ENCODE results near the gene TNFAIP8. TPM values are rescaled to one million over a fixed set of nuclear protein-coding genes. Genes with fewer than 3 reads are reported as not detected.

The TNFAIP8 gene
- total and polyA plus RNA-seq, 8 donors, result 1.2 to 37.1 (median 11.5) TPM

GRCh38 chr5:119366540-119366881 lies 10.7 kb downstream of the TNFAIP8 start:
- peak overlapping the region in 3 of 5 donors; percentile 4 to 47 (median 37) for H3K27ac ChIP-seq
- H3K36me3 ChIP-seq, result no peaks in the 10 kb centered on the region
- H3K4me3 ChIP-seq, result no peak overlapping the region
- no peak for TF ChIP-seq POLR2A (IDR thresholded peaks at IDR 0.05)
- TF ChIP-seq, protein P1, sequence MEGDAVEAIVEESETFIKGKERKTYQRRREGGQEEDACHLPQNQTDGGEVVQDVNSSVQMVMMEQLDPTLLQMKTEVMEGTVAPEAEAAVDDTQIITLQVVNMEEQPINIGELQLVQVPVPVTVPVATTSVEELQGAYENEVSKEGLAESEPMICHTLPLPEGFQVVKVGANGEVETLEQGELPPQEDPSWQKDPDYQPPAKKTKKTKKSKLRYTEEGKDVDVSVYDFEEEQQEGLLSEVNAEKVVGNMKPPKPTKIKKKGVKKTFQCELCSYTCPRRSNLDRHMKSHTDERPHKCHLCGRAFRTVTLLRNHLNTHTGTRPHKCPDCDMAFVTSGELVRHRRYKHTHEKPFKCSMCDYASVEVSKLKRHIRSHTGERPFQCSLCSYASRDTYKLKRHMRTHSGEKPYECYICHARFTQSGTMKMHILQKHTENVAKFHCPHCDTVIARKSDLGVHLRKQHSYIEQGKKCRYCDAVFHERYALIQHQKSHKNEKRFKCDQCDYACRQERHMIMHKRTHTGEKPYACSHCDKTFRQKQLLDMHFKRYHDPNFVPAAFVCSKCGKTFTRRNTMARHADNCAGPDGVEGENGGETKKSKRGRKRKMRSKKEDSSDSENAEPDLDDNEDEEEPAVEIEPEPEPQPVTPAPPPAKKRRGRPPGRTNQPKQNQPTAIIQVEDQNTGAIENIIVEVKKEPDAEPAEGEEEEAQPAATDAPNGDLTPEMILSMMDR (IDR thresholded peaks at IDR 0.05), result no peak
- TF ChIP-seq EP300 (IDR thresholded peaks at IDR 0.05), result no peak
- no peak for TF ChIP-seq POLR2AphosphoS5 (IDR thresholded peaks at IDR 0.05)
- H3K9me3 ChIP-seq, result no peaks in the 10 kb centered on the region
- DNase-seq, result no peak
- H3K4me1 ChIP-seq, result peaks cover 11 to 78% (median 39%) of the 10 kb centered on the region in 4 donors
- WGBS, 5 donors, result 66 to 79% (median 74%) methylated on average over 2 of the region's 2 CpGs
- intact Hi-C loops (cut with DNase I; ENCODE audit: low total_unique reads), result no loop called here
- H3K27me3 ChIP-seq, result no peaks in the 10 kb centered on the region

- Histone ChIP-seq H3K36me3 (no peaks in the 10 kb centered on the region), H3K9me3 (no peaks in the 10 kb centered on the region), H3K4me1 (peaks cover 11 to 70% (median 36%) of the 10 kb centered on the region in 4 donors), H3K27ac (peak overlapping the region in 3 of 5 donors; percentile 38 to 49 (median 46)), H3K4me3 (no peak overlapping the region), H3K27me3 (no peaks in the 10 kb centered on the region)
- TF ChIP-seq POLR2A (IDR thresholded peaks at IDR 0.05), result no peak
- intact Hi-C loops (cut with DNase I; ENCODE audit: low total_unique reads), result no loop called here
- 28 to 53% (median 52%) methylated on average over 1 of the region's 1 CpG for WGBS, 5 donors
- no peak for DNase-seq
These were observed 11.9 kb downstream of the TNFAIP8 start for GRCh38 chr5:119367502-119368237.

GRCh38 chr5:119368238-119368630 lies 12.4 kb downstream of the TNFAIP8 start:
- no peaks in the 10 kb centered on the region for H3K9me3 ChIP-seq
- H3K27ac ChIP-seq, result peak overlapping the region in 3 of 5 donors; percentile 38 to 49 (median 46)
- H3K4me3 ChIP-seq, result no peak overlapping the region
- TF ChIP-seq, protein P1 (IDR thresholded peaks at IDR 0.05), result no peak
- no peak for TF ChIP-seq POLR2A (IDR thresholded peaks at IDR 0.05)
- TF ChIP-seq EP300 (IDR thresholded peaks at IDR 0.05), result no peak
- TF ChIP-seq POLR2AphosphoS5 (IDR thresholded peaks at IDR 0.05), result no peak
- peaks cover 11 to 69% (median 34%) of the 10 kb centered on the region in 4 donors for H3K4me1 ChIP-seq
- DNase-seq, result no peak
- intact Hi-C loops (cut with DNase I; ENCODE audit: low total_unique reads), result no loop called here
- H3K27me3 ChIP-seq, result no peaks in the 10 kb centered on the region
- 47 to 58% (median 52%) methylated on average over 4 of the region's 4 CpGs for WGBS, 5 donors
- no peaks in the 10 kb centered on the region for H3K36me3 ChIP-seq

DNA sequence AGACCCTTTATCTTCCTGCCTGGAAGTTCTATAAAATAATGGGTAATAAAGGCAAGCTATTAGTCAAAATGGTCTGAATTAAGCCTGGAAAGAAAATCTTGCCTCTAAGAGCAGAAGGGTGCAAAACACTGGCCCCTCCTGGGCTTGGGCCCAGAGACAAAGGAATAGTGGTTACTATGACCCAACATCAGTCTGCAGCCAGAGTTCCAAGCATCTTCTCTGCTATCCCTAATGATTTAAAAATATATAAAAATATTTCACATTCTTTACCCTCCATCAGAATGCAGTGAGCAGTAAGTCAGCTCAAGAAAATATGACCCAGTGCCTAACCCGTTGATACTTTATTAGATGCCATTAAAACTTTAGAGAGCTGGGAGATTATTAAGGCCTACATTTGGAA lies 14.7 kb downstream of the TNFAIP8 start:
- intact Hi-C loops (cut with DNase I; ENCODE audit: low total_unique reads), result no loop called here
- WGBS, 5 donors, result 73 to 87% (median 79%) methylated on average over 1 of the region's 1 CpG
- Histone ChIP-seq H3K27ac (no peak overlapping the region), H3K4me1 (peaks cover 10 to 59% (median 31%) of the 10 kb centered on the region in 4 donors), H3K36me3 (no peaks in the 10 kb centered on the region), H3K4me3 (no peak overlapping the region), H3K9me3 (no peaks in the 10 kb centered on the region), H3K27me3 (no peaks in the 10 kb centered on the region)
- DNase-seq, result no peak
- TF ChIP-seq, protein P1 (IDR thresholded peaks at IDR 0.05), result no peak
- TF ChIP-seq EP300 (IDR thresholded peaks at IDR 0.05), result no peak
- no peak for TF ChIP-seq POLR2AphosphoS5 (IDR thresholded peaks at IDR 0.05)
- no peak for TF ChIP-seq POLR2A (IDR thresholded peaks at IDR 0.05)

GRCh38 chr5:119371146-119371545 lies 15.3 kb downstream of the TNFAIP8 start:
- no peaks in the 10 kb centered on the region for H3K27me3 ChIP-seq
- no peak overlapping the region for H3K4me3 ChIP-seq
- TF ChIP-seq POLR2AphosphoS5 (IDR thresholded peaks at IDR 0.05) (no peak), POLR2A (IDR thresholded peaks at IDR 0.05) (no peak), EP300 (IDR thresholded peaks at IDR 0.05) (no peak)
- intact Hi-C loops (cut with DNase I; ENCODE audit: low total_unique reads), result no loop called here
- no peak overlapping the region for H3K27ac ChIP-seq
- no peak for DNase-seq
- H3K36me3 ChIP-seq, result no peaks in the 10 kb centered on the region
- 52 to 80% (median 78%) methylated on average over 4 of the region's 4 CpGs for WGBS, 5 donors
- H3K4me1 ChIP-seq, result peaks cover 4 to 59% (median 26%) of the 10 kb centered on the region in 4 donors
- no peaks in the 10 kb centered on the region for H3K9me3 ChIP-seq

All from stomach (tissue), 9 donors.